AG04450 (cell line): ENCODE measurements around the gene SPTLC1. TPM values are rescaled to one million over a fixed set of nuclear protein-coding genes. Genes with fewer than 3 reads are reported as not detected.

ENCODE experiments used
- CTCF ChIA-PET: fragments of 300-600, 350-600 bp; formaldehyde crosslinking; extraction: SDS; loops from one replicate; lab custom pipeline; 2022; ENCODE audit warnings: antibody characterized with exemption, inconsistent platforms; lab: Charles Lee
- POLR2A ChIA-PET: fragments of 350-600 bp; formaldehyde crosslinking; extraction: SDS; loops from one replicate; lab custom pipeline; 2021; ENCODE audit warnings: antibody characterized with exemption, inconsistent platforms; lab: Yijun Ruan, JAX
- DNase-seq: peaks from one replicate; pipeline ENCODE4 v3.0.0-alpha.2; 2011; ENCODE audit warnings: low read depth, low spot score
- H3K27ac ChIP-seq: one replicate; pipeline ENCODE4 v1.5.1; 2012; ENCODE audit warnings: low read depth, low read length, control low read depth
- H3K27me3 ChIP-seq: one replicate; pipeline ENCODE4 v1.6.0; 2012; ENCODE audit warnings: low read length; ENCODE audit not compliant: control insufficient read depth, insufficient read depth
- H3K4me3 ChIP-seq: 2 replicates; pipeline ENCODE4 v1.5.1; 2011; ENCODE audit warnings: mild to moderate bottlenecking, low read depth, low read length, control low read depth
- H3K9me3 ChIP-seq: 2 replicates; pipeline ENCODE4 v1.5.1; 2012; ENCODE audit warnings: low read length; ENCODE audit not compliant: control insufficient read depth, insufficient read depth
- polyA plus RNA-seq: library from polyadenylated mRNA; depleted of rRNA; stranded (reverse); fragments of >200 nt; gene quantifications from 2 replicates; pipeline ENCODE4 v1.2.3, GENCODE V29; 2011
- TF ChIP-seq, protein P1 (sequence below): IDR thresholded peaks from 2 replicates; pipeline ENCODE4 v1.5.1; 2011; ENCODE audit warnings: low read depth, low read length, control low read depth, inconsistent platforms

SPTLC1 gene
- polyA plus RNA-seq, 1 experiment = 140 TPM

DNA sequence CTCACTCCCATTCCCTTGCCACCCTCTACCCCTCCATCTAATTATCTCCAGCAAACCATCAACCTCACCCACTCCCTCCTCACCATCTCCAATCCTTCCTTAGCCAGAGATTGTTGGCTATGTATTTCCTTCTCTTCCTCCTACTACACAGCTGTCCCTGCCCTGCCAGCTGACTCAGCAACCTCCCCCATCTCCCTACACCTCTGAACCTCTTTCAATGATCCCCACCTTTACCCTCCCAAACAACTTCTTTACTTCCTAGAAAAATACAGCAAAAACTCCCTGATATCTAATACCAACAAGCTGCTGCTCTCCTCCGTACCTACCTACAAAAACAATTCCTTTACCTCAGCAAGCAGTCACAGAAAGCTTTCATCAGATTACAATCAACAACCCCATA lies 37.3 kb downstream of the SPTLC1 start:
- H3K27ac ChIP-seq = no peak overlapping the region
- ChIA-PET CTCF (no interaction called here), POLR2A (no interaction called here)
- TF ChIP-seq, protein P1, sequence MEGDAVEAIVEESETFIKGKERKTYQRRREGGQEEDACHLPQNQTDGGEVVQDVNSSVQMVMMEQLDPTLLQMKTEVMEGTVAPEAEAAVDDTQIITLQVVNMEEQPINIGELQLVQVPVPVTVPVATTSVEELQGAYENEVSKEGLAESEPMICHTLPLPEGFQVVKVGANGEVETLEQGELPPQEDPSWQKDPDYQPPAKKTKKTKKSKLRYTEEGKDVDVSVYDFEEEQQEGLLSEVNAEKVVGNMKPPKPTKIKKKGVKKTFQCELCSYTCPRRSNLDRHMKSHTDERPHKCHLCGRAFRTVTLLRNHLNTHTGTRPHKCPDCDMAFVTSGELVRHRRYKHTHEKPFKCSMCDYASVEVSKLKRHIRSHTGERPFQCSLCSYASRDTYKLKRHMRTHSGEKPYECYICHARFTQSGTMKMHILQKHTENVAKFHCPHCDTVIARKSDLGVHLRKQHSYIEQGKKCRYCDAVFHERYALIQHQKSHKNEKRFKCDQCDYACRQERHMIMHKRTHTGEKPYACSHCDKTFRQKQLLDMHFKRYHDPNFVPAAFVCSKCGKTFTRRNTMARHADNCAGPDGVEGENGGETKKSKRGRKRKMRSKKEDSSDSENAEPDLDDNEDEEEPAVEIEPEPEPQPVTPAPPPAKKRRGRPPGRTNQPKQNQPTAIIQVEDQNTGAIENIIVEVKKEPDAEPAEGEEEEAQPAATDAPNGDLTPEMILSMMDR = no peak
- H3K27me3 ChIP-seq = no peaks in the 10 kb centered on the region
- H3K9me3 ChIP-seq = no peaks in the 10 kb centered on the region
- H3K4me3 ChIP-seq = no peak overlapping the region
- no peak for DNase-seq

DNA sequence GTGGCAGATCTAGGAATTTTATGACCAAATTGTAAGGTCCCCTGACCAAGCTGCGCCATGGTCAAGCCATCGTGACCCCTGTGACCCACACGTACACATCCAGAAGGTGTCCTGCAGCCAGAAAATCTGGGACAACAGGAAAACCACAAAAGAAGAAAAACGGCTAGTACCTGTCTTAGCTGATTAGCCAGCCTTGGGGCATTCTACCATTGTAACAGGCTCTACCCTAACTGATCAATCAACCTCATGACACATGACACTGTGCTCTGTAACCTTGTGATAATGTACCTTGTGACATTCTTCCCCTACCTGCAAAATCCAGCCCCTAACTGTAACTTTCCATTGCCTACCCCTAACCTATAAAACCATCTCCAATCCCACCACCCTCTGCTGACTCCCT lies 43.6 kb downstream of the SPTLC1 start:
- no peaks in the 10 kb centered on the region for H3K27me3 ChIP-seq
- no peak for DNase-seq
- H3K9me3 ChIP-seq = no peaks in the 10 kb centered on the region
- no peak overlapping the region for H3K4me3 ChIP-seq
- H3K27ac ChIP-seq = no peak overlapping the region
- TF ChIP-seq, protein P1 = no peak
- ChIA-PET POLR2A (no interaction called here), CTCF (no interaction called here)

- Histone ChIP-seq H3K4me3 (no peak overlapping the region), H3K9me3 (no peaks in the 10 kb centered on the region), H3K27me3 (no peaks in the 10 kb centered on the region), H3K27ac (no peak overlapping the region)
- ChIA-PET CTCF (no interaction called here), POLR2A (no interaction called here)
- DNase-seq = no peak
- TF ChIP-seq, protein P1 = no peak
Observed at GRCh38 chr9:92066168-92066567, 49.0 kb downstream of the SPTLC1 start.

GRCh38 chr9:92064711-92065110 lies 50.5 kb downstream of the SPTLC1 start:
- ChIA-PET POLR2A (interaction anchor here (1.0 kb wide), 1 partner anchor 109 kb away, joined by 4 read pairs; no protein-coding TSS in a partner anchor), CTCF (no interaction called here)

GRCh38 chr9:92061184-92061583 lies 54.0 kb downstream of the SPTLC1 start:
- Histone ChIP-seq H3K27me3 (no peaks in the 10 kb centered on the region), H3K27ac (no peak overlapping the region), H3K9me3 (no peaks in the 10 kb centered on the region; the same call in 1 of the 2 replicates), H3K4me3 (no peak overlapping the region)
- DNase-seq = no peak
- TF ChIP-seq, protein P1 = no peak
- ChIA-PET POLR2A (no interaction called here), CTCF (interaction anchor here (0.7 to 3.0 kb wide), 2 partner anchors 106 to 291 kb away, joined by 3 to 10 read pairs; no protein-coding TSS in a partner anchor)

More at GRCh38 chr9:92064711-92065110, 50.5 kb downstream of the SPTLC1 start:
- Histone ChIP-seq H3K27ac (no peak overlapping the region), H3K9me3 (no peaks in the 10 kb centered on the region; the same call in 1 of the 2 replicates), H3K27me3 (no peaks in the 10 kb centered on the region), H3K4me3 (no peak overlapping the region)
- TF ChIP-seq, protein P1 = no peak
- peak; percentile 26 for DNase-seq
